A204.1 (cell line): ENCODE data around the gene CDH5.

ENCODE experiments used
- FAIRE-seq: peaks from 2 replicates; lab custom pipeline; 2012; peaks lifted over from hg19 to GRCh38; lab: Jason Lieb, UNC

Gene CDH5

DNA sequence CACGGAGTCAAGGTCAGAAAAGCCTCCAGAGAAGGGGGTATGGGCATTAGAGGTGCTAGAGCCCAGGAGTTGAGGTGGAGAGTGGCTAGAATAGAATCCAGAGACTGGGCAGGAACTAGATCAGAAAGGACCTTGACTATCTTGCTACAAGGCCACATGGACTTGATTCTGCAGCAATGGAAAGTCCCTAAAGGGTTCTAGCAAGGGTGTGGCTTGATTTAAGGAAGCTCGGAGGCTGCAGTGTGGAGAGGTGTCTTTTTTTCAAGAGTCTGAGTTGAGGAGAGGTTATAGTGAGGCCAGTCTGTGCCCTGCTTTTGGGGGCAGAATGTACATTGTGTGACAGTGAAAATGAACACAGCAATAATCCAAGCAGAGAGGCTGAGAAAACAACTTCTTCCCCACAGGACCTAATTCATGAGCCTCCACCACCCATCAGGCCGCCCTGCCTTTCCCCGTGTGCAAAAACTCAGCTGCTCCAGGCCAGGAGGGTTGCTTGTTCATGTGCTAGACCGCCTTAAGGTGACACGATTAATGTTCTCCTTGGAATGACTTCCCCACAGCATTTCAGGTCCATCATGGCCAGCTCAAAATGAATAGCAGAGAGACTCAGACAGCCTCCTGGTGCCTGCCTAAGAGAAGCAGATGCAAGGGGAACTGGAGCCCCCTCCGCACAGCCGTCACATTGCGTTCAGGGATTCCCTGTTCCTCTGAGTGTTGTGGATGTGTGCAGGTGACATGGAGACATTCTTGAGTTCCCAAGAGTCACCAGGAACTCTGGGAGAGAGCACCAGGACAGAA, 51.9 kb downstream of the CDH5 start:
- FAIRE-seq, result no peak

- FAIRE-seq, result no peak
Measured at GRCh38 chr16:66419527-66419926, 53.0 kb downstream of the CDH5 start.

GRCh38 chr16:66420396-66420795, 53.9 kb downstream of the CDH5 start:
- no peak for FAIRE-seq

GRCh38 chr16:66421891-66422290, 55.4 kb downstream of the CDH5 start:
- no peak for FAIRE-seq

GRCh38 chr16:66422366-66422765, 55.9 kb downstream of the CDH5 start:
- FAIRE-seq, result no peak

DNA sequence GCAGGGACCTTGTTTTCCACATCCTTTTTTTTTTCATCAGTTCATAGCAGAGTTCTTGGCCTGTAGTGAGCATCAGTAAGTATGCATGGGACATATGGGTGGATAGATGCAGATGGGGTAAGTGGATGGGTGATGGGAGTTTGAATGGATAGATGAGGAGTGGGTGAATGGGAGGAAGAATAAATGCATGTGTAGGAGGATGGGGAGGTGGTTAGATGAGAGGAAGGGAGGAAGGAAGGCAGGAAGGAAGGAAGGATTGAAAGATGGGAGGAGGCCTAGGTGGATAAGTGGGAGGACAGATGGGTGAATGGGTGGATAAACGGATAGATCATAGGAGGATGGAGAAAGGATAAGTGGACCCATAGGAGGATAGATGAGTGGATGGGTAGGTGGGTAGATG, 56.7 kb downstream of the CDH5 start:
- FAIRE-seq, result no peak

GRCh38 chr16:66425651-66426050, 59.2 kb downstream of the CDH5 start:
- FAIRE-seq, result no peak

DNA sequence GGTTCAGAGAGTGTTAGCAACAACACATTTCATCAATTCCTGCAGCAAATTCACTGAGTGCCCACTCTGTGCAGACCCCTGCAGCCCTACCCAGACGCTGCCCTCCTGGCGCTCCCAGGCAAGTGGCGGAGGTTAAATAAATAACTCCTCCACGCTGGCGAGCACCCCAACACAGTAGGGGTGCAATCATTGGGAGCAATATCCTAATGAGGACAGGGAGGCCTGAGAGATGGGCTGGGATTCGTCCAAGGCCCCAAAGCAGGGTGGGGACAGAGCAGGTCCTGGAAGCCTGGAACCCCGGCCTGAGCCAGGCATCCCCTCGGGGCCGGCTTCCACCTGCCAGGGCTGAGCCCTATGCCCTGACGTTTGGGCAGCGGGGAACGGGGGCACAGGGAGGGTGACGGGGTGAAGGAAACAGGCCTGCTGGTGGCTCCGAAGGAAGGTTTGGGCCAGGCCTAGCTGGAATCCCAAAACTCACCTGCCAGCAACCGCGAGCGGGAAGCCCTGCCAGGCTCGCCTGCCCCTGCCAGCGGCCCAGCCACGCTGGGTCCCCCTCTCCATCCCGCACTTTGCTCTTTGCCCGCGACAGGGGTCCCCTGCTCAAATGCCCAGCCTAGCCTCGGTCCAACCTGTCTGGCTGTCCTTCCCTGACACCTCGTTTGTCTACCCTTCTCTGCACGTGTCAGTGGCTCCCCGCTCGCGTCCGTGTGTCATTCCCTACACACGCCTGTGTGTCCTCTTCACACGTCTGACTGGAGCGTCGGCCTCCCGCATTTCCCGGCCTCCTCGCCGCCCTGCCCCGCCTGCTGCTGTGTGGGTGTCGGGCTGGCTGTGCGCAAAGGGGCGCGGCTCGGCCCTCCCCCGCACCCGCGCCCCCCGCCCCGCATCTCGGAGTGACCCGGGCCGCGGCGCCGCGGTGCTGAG, 59.9 kb downstream of the CDH5 start:
- no peak for FAIRE-seq

DNA sequence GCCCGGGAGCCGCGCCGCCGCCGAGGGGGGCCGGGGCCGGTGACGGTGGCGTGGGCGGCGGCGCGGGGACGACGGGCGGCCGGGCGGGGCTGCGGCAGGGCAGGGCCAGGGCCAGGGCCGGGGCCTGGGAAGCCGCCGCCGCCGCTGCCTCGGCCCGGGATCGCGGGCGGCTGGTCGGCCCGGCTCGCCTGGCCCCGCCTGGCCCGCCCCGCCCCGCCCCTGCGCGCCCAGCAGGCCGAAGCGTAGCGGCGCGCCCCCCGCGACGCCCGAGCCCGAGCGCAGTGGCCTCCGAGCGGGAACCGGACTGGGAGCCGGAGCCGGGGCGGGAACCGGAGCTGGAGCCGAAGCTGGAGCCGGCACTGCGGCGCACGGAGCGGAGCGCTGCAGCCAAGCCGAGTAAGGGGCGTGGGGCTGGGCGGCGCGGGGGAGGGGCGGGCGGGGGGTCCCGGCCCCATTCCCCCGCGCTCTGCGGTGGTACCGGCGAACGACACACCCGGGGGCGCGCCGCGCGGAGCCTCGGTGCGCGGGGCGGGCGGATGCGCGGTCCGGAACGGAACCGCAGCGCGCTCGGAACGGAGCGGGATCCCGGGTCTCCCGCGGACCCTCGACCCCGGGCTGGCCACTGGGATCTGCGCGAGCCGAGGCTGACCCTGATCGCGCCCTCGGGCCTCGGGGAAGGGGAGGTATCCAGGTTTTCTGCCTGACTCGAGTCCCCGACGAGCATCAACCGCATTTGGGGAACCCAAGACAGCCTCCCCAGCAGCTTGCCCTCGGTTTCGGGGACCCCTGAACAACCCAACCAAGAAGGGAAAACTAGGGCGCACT, 60.8 kb downstream of the CDH5 start, which contains the start of gene BEAN1:
Gene BEAN1 (plus strand): TSS at position 260 of the 825 bp plus-strand sequence. CDS start 10,382 bp downstream, outside the sequence.
- FAIRE-seq, result no peak

DNA sequence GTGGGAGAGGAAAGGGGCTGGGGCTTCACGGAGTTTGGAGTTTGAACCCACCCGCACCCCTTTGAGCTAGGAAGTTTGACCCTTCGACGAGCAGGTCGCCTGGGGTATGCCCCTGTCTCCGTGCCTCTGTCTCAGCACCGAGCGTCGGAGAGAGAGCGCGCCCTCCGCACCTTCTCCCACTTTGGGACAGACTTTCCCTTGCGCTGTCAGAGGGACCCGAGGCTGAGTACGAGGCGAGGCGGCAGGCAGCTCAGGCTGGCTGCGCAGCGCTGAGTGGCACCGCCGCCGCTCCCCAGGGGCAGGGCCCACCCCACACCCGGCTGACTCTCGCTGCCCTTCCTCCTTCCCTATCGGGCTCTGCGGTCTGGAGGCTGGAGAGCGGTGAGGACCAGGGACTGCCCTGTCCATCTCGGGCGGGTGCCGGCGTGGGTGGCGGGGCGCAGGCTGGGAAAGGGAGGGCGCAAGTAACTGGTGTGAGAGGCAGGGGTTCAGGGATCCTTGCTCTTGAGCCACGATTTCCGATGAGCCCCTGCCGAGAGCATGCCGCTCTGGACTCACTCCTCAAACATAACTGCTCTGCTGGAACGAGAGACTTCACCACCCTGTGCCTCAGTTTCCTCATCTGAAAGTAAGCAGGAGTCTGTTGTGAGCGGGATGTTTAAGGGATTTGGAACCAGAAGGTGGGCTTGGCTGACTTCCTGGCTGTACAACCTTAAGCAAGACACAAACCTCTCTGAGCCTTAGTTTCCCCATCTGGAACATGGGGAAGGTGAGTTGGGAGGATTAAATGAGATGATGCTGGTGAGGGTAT, 61.6 kb downstream of the CDH5 start:
- FAIRE-seq, result no peak

- FAIRE-seq, result no peak
Measured at GRCh38 chr16:66428682-66429251, 62.3 kb downstream of the CDH5 start.

DNA sequence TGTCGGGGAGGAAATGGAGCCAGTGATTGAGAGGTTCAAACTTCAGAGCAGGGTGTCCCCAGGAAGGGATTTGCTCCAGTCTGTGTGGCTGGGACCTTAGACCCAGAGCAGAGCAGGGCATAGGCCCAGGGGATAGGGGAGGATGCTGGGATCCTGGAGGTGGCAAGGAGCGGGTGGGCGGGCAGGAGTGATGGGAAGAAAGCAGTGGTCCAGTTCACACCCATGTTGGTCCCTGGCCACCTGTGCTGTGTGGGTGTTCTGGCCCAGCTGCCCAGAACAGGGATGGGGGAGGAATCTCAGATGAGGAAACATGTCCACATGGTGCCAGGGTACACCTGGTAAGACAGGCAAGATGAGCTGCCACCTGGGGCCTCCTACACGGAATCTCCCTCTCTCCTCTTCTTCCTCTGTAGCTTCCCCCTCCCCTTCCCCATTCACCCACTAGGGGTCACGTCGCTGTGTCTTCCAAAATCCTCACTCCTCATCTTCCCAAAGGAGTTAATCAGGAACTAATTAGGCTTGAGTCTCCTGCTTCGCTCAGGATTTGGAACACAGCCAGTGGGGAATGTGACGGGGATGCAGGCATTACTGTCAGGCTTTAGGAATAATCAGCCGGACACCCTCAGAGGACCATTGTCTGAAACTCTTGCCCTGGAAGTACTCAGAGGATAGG, 62.9 kb downstream of the CDH5 start:
- no peak for FAIRE-seq

- FAIRE-seq, result no peak
Measured at GRCh38 chr16:66430214-66430613, 63.7 kb downstream of the CDH5 start.

DNA sequence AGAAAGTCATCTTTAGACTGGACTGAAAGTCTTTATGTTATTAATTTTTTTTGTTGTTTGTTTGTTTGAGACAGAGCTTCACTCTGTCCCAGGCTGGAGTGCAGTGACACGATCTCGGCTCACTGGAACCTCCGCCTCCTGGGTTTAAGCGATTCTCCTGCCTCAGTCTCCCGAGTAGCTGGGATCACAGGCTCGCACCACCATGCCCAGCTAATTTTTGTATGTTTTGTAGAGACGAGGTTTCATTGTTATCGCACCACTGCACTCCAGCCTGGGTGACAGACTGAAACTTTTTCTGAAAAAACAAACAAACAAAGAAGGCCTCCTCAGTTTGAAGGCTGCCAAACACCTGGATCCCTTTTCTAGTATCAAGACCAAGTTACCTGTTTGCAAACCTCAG, 65.3 kb downstream of the CDH5 start:
- no peak for FAIRE-seq

DNA sequence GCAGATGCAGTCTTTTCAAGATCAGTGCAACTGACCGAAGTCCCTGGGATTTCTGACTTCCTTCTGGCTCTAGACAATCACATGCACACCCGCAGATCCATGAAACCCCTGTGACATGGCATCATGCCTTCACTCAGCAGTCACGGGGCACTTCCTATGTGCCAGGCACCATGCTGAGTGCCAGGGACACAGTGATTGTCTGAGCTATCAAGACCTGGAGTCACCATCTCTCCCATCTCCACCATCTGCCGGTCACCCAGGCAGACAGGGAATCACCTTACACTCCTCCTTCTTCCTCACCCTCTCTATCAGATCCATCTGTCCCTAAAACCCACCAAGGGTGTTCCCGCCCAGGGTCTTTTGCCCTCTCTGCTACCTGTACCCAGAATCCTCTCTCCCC, 65.9 kb downstream of the CDH5 start:
- FAIRE-seq, result no peak

DNA sequence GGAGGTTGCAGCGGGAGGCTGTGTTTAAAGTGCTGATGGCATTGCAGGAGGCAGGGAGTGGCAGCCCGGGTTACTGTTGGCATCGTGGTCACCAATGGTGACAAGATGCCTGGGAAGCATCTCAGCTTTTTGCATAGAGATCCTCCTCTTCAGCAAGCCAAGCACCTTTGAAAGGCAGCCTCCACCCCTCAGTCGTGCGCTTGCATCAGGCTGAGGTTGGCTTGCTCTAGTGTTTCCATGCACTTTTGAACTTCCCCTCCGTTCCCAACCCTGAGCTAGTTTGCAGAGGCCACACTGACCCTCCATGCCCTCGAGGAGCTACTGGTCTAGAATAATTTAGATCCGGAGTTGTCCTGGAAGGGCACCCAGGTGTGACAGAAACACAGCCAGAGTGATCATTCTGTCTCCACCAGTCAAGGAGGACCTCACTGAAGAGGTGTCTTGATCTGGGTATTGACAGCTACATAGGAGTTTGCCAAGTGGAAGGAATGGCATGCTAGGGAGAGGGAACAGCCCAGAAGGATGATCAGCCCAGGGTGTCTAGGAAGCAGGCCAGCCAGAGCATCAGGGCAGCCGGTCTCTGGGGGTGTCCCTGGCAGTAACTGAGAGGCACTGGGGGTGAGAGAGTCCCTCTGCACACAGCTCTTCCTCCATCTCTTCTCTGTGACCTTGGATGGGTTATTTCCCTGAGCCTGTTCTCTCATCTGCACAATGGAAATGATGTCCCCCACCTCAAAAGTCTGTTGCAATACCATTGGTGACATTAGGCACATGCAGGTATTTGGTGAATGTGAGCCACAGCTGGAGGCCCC, 68.3 kb downstream of the CDH5 start:
- FAIRE-seq, result no peak

GRCh38 chr16:66435896-66436295, 69.4 kb downstream of the CDH5 start:
- FAIRE-seq, result no peak

DNA sequence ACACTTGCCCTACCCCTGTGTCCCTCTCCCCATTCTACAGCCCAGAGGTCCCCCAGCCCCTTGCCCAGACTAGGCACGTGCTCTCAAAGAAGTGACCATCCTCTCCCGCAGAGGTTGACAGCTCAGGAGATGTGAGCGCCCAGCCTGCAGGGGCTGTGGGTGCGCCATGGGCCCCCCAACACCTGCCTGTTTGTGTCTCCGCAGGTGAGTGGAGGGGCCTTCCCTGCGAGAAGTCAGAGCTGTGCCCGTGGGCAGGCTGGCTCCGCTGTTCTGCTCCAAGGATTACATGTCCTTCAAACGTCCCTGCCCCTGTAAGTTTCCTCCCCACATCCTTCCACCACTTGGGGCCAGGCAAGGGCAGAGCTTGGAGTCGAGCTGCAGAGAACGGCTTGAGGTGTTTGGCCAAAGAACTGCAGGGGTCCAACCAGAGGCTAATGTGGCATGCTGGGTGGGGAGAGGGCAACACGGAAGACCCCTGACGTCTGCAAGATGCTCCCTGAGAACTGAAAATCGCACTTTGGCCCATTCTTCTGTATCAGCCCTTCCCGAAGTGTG, 71.0 kb downstream of the CDH5 start:
- no peak for FAIRE-seq

DNA sequence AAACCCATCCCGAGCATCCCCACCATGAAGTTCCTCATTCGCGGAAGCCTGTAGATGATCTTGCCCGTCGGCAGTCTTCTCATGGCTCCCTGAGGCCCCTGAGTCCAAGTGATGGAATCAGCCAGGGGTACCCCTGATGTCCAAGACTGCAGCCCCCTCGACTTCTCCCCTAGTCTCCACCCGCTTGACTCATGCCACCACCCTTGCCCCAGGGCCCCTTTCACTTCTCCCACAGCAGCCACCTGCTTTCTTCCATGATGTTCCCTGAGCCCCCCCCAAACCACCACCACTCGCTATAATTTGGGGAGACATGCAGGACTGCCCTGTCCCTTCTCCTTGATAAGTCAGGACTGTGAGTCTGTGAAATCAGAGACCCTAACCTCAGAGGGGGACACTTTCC, 72.0 kb downstream of the CDH5 start:
- no peak for FAIRE-seq
